HL-60/S4 treated with phorbol 12-myristate 13-acetate at 8.2 ng/mL for 4 days and 3 days (cell line): ENCODE measurements around the gene NBEA.

Source experiments
- in situ Hi-C: fragments of 300-500 bp; cut with MboI; formaldehyde crosslinking; loops from 2 replicates; pipeline ENCODE4 v1.15.0; 2022; ENCODE audit warnings: low sequenced_read_pairs

Gene NBEA

GRCh38 chr13:35472323-35472881, 530.3 kb downstream of the NBEA start:
- in situ Hi-C loops = no loop called here

GRCh38 chr13:35473206-35473775, 531.2 kb downstream of the NBEA start:
- in situ Hi-C loops = no loop called here

- in situ Hi-C loops = no loop called here
Observed at GRCh38 chr13:35473802-35474201, 531.7 kb downstream of the NBEA start.

GRCh38 chr13:35474496-35475211, 532.6 kb downstream of the NBEA start:
- in situ Hi-C loops = no loop called here

GRCh38 chr13:35475212-35475959, 533.3 kb downstream of the NBEA start:
- in situ Hi-C loops = no loop called here

GRCh38 chr13:35475960-35476943, 534.2 kb downstream of the NBEA start, which contains the start of gene MAB21L1:
MAB21L1 (minus strand) TSS chr13:35476689; CDS start chr13:35476138, 551 bp downstream.
- in situ Hi-C loops = no loop called here

GRCh38 chr13:35477386-35477946, 535.4 kb downstream of the NBEA start:
- in situ Hi-C loops = no loop called here

GRCh38 chr13:35478271-35479037, 536.4 kb downstream of the NBEA start:
- in situ Hi-C loops = no loop called here

- in situ Hi-C loops = no loop called here
Observed at GRCh38 chr13:35479038-35479492, 537.0 kb downstream of the NBEA start.

- in situ Hi-C loops = no loop called here
Observed at GRCh38 chr13:35479706-35480105, 537.6 kb downstream of the NBEA start.

GRCh38 chr13:35480346-35480745, 538.3 kb downstream of the NBEA start:
- in situ Hi-C loops = no loop called here

- in situ Hi-C loops = no loop called here
Observed at GRCh38 chr13:35481777-35482176, 539.7 kb downstream of the NBEA start.

- in situ Hi-C loops = no loop called here
Observed at GRCh38 chr13:35482527-35482926, 540.5 kb downstream of the NBEA start.

GRCh38 chr13:35483761-35484160, 541.7 kb downstream of the NBEA start:
- in situ Hi-C loops = no loop called here

GRCh38 chr13:35484384-35484783, 542.3 kb downstream of the NBEA start:
- in situ Hi-C loops = no loop called here

- in situ Hi-C loops = no loop called here
Observed at GRCh38 chr13:35485424-35485823, 543.4 kb downstream of the NBEA start.

- in situ Hi-C loops = no loop called here
Observed at GRCh38 chr13:35489050-35489449, 547.0 kb downstream of the NBEA start.

GRCh38 chr13:35496006-35496405, 553.9 kb downstream of the NBEA start:
- in situ Hi-C loops = no loop called here

GRCh38 chr13:35496761-35497386, 554.8 kb downstream of the NBEA start:
- in situ Hi-C loops = no loop called here
